DND-41 (cell line): ENCODE measurements around the gene CRYGS.

ENCODE experiments used
- ATAC-seq: fragments of 200-7000 bp; cut with Tn5 transposase; 3 replicates; pipeline ENCODE4 v1.9.1; 2021; ENCODE audit warnings: low read depth; ENCODE audit not compliant: insufficient read depth
- DNase-seq: peaks from one replicate; pipeline ENCODE4 v3.0.0-alpha.2; 2020
- H2AFZ ChIP-seq: 2 replicates; pipeline ENCODE4 v1.6.0; 2012; ENCODE audit warnings: low read depth, low read length
- H3K27ac ChIP-seq: 2 replicates; pipeline ENCODE4 v1.5.1; 2012; ENCODE audit warnings: low read length, inconsistent platforms
- H3K27me3 ChIP-seq: fragments of 200-600 bp; sonication (generic); 2 replicates; pipeline ENCODE4 v1.6.0; 2012; ENCODE audit warnings: low read length, mild to moderate bottlenecking, inconsistent platforms; ENCODE audit not compliant: insufficient read depth, poor library complexity
- H3K36me3 ChIP-seq: 2 replicates; pipeline ENCODE4 v1.5.1; 2012; ENCODE audit warnings: low read length, inconsistent platforms; ENCODE audit not compliant: insufficient read depth
- H3K4me1 ChIP-seq: 2 replicates; pipeline ENCODE4 v1.5.1; 2012; ENCODE audit warnings: mild to moderate bottlenecking, low read length; ENCODE audit not compliant: insufficient read depth
- H3K4me2 ChIP-seq: 2 replicates; pipeline ENCODE4 v1.6.0; 2012; ENCODE audit warnings: mild to moderate bottlenecking, moderate library complexity, low read length, inconsistent platforms; ENCODE audit not compliant: insufficient read depth
- H3K4me3 ChIP-seq, 2 experiments: fragments of 200-600 bp in 1 of 2; shearing (Covaris generic) in 1 of 2; 2 replicates each; pipeline ENCODE4 v1.5.1; 2012 to 2016; ENCODE audit warnings: inconsistent platforms in 2 of 2, low read length in 2 of 2, mild to moderate bottlenecking in 2 of 2, low read depth in 1 of 2, moderate library complexity in 1 of 2
- H3K79me2 ChIP-seq: 2 replicates; pipeline ENCODE4 v1.6.0; 2012; ENCODE audit warnings: low read length, inconsistent platforms; ENCODE audit not compliant: insufficient read depth
- H3K9ac ChIP-seq: 2 replicates; pipeline ENCODE4 v1.6.0; 2012; ENCODE audit warnings: low read depth, mild to moderate bottlenecking, inconsistent platforms, low read length, moderate library complexity
- H3K9me3 ChIP-seq: 2 replicates; pipeline ENCODE4 v1.5.1; 2012; ENCODE audit warnings: low read length, moderate library complexity, mild to moderate bottlenecking, inconsistent platforms; ENCODE audit not compliant: insufficient read depth, severe bottlenecking
- H4K20me1 ChIP-seq: 2 replicates; pipeline ENCODE4 v1.6.0; 2012; ENCODE audit warnings: low read length; ENCODE audit not compliant: insufficient read depth
- CTCF ChIP-seq: IDR thresholded peaks from 2 replicates; pipeline ENCODE4 v1.5.1; 2012; ENCODE audit warnings: borderline replicate concordance, low read length, moderate library complexity, mild to moderate bottlenecking; ENCODE audit not compliant: poor library complexity, severe bottlenecking; ENCODE audit errors: extremely low read depth
- EZH2 ChIP-seq: IDR thresholded peaks from 3 replicates; pipeline ENCODE4 v1.6.1; 2012; ENCODE audit warnings: borderline replicate concordance, low read depth, mild to moderate bottlenecking, moderate library complexity, low read length, inconsistent platforms; ENCODE audit not compliant: severe bottlenecking

Gene CRYGS

GRCh38 chr3:186544281-186544680 is at the start of gene CRYGS:
CRYGS (minus strand) TSS chr3:186544380; CDS start chr3:186544326, 54 bp downstream.
- Histone ChIP-seq H4K20me1 (no peaks in the 10 kb centered on the region), H3K9ac (no peak within 1 kb of the TSS), H3K4me2 (no peak within 1 kb of the TSS), H2AFZ (no peak within 1 kb of the TSS), H3K4me3 (no peak within 1 kb of the TSS), H3K36me3 (peaks cover 27% of the 10 kb centered on the region; the same call in 1 of the 2 replicates), H3K27me3 (no peaks in the 10 kb centered on the region), H3K4me1 (no peaks in the 10 kb centered on the region), H3K79me2 (no peaks in the 10 kb centered on the region), H3K27ac (no peak within 1 kb of the TSS), H3K9me3 (no peaks in the 10 kb centered on the region)
- ATAC-seq (no peak), DNase-seq (no peak)
- TF ChIP-seq CTCF (no peak), EZH2 (no peak)

GRCh38 chr3:186593862-186594261 is 49.7 kb upstream of the CRYGS start:
- Histone ChIP-seq H3K4me3 (no peak overlapping the region), H4K20me1 (no peaks in the 10 kb centered on the region), H3K36me3 (no peaks in the 10 kb centered on the region), H3K27me3 (peaks cover 4% of the 10 kb centered on the region), H3K79me2 (no peaks in the 10 kb centered on the region), H3K4me1 (no peaks in the 10 kb centered on the region), H2AFZ (no peak overlapping the region), H3K9me3 (no peaks in the 10 kb centered on the region), H3K9ac (no peak overlapping the region), H3K27ac (no peak overlapping the region), H3K4me2 (no peak overlapping the region)
- no peak for ATAC-seq
- TF ChIP-seq CTCF (no peak), EZH2 (no peak)
- DNase-seq: no peak

- H3K9me3 ChIP-seq: no peaks in the 10 kb centered on the region
- H3K9ac ChIP-seq: no peak overlapping the region
- H4K20me1 ChIP-seq: no peaks in the 10 kb centered on the region
- TF ChIP-seq CTCF (no peak), EZH2 (no peak)
- no peak overlapping the region for H2AFZ ChIP-seq
- ATAC-seq: no peak
- H3K4me2 ChIP-seq: no peak overlapping the region
- H3K4me1 ChIP-seq: no peaks in the 10 kb centered on the region
- no peaks in the 10 kb centered on the region for H3K36me3 ChIP-seq
- no peak overlapping the region for H3K4me3 ChIP-seq
- no peaks in the 10 kb centered on the region for H3K79me2 ChIP-seq
- H3K27me3 ChIP-seq: peaks cover 4% of the 10 kb centered on the region
- no peak for DNase-seq
- H3K27ac ChIP-seq: no peak overlapping the region
Measured at GRCh38 chr3:186592682-186593081, 48.5 kb upstream of the CRYGS start.
